Ammon's horn (tissue), 1 donor: ENCODE results near the gene MEF2B.

Source experiments
- DNase-seq: peaks from one replicate; pipeline ENCODE4 v3.0.0-alpha.2; 2016; ENCODE audit warnings: low spot score

The MEF2B gene

DNA sequence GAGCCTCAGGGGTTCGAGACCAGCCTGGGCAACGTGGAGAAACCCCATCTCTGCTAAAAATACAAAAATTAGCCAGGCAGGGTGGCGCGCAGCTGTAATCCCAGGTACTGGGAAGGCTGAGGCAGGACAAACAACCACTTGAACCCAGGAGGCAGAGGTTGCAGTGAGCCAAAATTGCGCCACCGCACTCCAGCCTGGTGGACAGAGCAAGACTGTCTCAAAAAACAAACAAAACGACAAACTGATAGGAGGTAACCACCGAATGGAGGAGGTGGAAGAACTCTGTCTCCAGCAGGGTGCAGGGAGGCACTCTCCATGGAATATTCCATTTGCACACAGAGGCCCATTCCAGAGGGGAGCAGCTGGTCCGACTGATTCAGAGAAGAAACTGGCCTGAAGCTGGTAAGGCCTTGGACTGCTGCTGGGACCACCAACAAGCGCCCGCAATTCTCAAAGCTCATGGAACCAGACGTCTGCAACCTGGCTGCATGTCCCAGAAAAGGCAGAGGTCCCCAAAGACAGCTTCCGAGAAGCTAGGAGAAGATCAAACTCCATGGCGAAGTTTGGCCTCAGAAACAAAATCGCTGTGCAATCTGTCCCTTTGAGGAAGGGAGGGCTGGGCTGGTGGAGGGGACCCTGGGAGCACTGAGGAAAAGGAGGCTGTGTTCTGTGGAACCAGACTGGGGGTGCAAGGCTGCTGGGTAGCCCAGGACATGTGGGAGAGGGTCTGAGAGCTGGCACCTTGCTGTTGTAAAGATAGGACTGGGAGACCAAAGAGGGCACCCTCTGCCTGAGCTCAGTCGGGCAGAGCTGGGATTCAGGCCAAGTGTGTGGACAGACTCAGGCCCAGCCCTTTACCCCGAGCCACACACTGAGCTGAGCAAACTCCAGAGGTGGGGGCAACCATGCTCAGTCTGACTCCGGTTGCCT lies 71.1 kb downstream of the MEF2B start:
- no peak for DNase-seq

DNA sequence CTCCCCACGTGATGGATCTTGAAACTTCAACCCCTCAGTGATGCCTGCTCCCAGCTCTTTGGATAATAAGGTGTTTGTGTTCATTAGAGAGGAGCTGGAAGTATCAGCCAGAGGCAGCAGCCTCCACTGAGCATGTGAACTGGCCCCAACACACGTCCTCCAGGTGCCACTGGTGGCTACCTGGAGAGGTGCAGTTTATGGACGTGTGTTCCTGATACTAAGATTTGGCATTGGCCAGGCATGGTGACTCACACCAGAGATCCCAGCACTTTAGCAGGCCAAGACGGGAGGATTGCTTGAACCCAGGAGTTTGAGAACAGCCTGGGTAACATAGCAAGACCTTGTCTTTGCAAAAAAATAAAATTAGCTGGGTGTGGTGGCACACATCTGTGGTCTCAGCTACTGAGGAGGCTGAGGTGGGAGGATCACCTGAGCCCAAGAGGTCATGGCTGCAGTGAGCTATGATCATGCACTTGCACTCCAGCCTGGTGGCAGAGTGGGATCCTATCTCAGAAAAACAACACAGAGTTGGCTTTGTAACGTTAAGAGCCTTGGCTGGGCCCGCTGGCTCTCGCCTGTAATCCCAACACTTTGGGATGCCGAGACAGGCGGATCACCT lies 71.9 kb downstream of the MEF2B start:
- DNase-seq, result no peak

- DNase-seq, result no peak
Measured at GRCh38 chr19:19096641-19097627, 73.1 kb downstream of the MEF2B start.

DNA sequence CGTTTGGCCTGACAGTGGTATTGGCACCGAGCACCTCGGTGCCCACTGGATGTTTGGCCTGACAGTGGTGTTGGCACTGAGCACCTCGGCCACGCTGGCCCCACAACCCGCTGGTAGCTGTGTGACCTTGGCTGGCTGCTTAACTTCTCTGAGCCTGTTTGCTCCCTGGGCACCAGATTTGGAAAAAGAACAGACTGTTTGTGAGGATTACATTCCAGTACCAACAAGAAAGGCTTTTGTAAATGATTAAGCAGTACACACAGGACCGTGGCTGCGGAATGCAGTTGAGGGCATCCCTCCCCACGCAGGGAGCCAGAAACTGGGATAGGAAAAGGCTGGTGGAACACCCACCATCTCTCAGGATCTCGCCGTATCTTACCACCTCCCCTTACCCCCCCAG lies 74.4 kb downstream of the MEF2B start:
- DNase-seq, result no peak
